ENCODE data around the gene MREG. TPM values are rescaled to one million over a fixed set of nuclear protein-coding genes. Genes with fewer than 3 reads are reported as not detected.

MREG gene
- total RNA-seq, 4 donors from 2014 or later, result 37.0 to 71.2 (median 40.5) TPM

GRCh38 chr2:215911301-215912085 is 101.9 kb downstream of the MREG start:
- no peak for DNase-seq
- Histone ChIP-seq H3K9me3 (no peaks in the 10 kb centered on the region), H3K27ac (no peak overlapping the region), H3K36me3 (no peaks in the 10 kb centered on the region), H3K27me3 (no peaks in the 10 kb centered on the region), H3K4me1 (no peaks in the 10 kb centered on the region), H3K4me3 (no peak overlapping the region)
- TF ChIP-seq POLR2A (IDR thresholded peaks at IDR 0.05) (no peak), CTCF (IDR thresholded peaks at IDR 0.05) (no peak)
- 71 to 80% methylated on average over 8 of the region's 8 CpGs for WGBS, 2 donors
- intact Hi-C loops (cut with DNase I), result loop anchor here (10.0 kb wide), 1 partner anchor 457 kb away; no protein-coding TSS in a partner anchor

GRCh38 chr2:215910180-215910579 is 103.2 kb downstream of the MREG start:
- Histone ChIP-seq H3K4me1 (no peaks in the 10 kb centered on the region), H3K36me3 (no peaks in the 10 kb centered on the region), H3K27me3 (no peaks in the 10 kb centered on the region), H3K4me3 (no peak overlapping the region), H3K27ac (no peak overlapping the region), H3K9me3 (no peaks in the 10 kb centered on the region)
- intact Hi-C loops (cut with DNase I), result loop anchor here (10.0 kb wide), 1 partner anchor 455 kb away; no protein-coding TSS in a partner anchor
- no peak for DNase-seq
- no peak for TF ChIP-seq CTCF (IDR thresholded peaks at IDR 0.05)
- no peak for TF ChIP-seq POLR2A (IDR thresholded peaks at IDR 0.05)

- Histone ChIP-seq H3K4me3 (no peak overlapping the region), H3K9me3 (no peaks in the 10 kb centered on the region), H3K27me3 (no peaks in the 10 kb centered on the region), H3K36me3 (no peaks in the 10 kb centered on the region), H3K27ac (no peak overlapping the region), H3K4me1 (no peaks in the 10 kb centered on the region)
- 84 to 85% methylated on average over 9 of the region's 9 CpGs for WGBS, 2 donors
- no peak for TF ChIP-seq CTCF (IDR thresholded peaks at IDR 0.05)
- no peak for TF ChIP-seq POLR2A (IDR thresholded peaks at IDR 0.05)
- DNase-seq, result no peak
- intact Hi-C loops (cut with DNase I), result no loop called here
Measured at GRCh38 chr2:215907147-215907546, 106.2 kb downstream of the MREG start.

GRCh38 chr2:215906458-215906857 is 106.9 kb downstream of the MREG start:
- DNase-seq, result no peak
- Histone ChIP-seq H3K27me3 (no peaks in the 10 kb centered on the region), H3K27ac (no peak overlapping the region), H3K4me1 (no peaks in the 10 kb centered on the region), H3K36me3 (no peaks in the 10 kb centered on the region), H3K9me3 (no peaks in the 10 kb centered on the region), H3K4me3 (no peak overlapping the region)
- intact Hi-C loops (cut with DNase I), result no loop called here
- TF ChIP-seq CTCF (IDR thresholded peaks at IDR 0.05), result no peak
- no peak for TF ChIP-seq POLR2A (IDR thresholded peaks at IDR 0.05)

- no peak for DNase-seq
- no peak overlapping the region for H3K4me3 ChIP-seq
- TF ChIP-seq POLR2A (IDR thresholded peaks at IDR 0.05), result no peak
- no peak for TF ChIP-seq CTCF (IDR thresholded peaks at IDR 0.05)
- no peaks in the 10 kb centered on the region for H3K9me3 ChIP-seq
- intact Hi-C loops (cut with DNase I), result no loop called here
- H3K27me3 ChIP-seq, result no peaks in the 10 kb centered on the region
- no peaks in the 10 kb centered on the region for H3K4me1 ChIP-seq
- H3K36me3 ChIP-seq, result no peaks in the 10 kb centered on the region
- H3K27ac ChIP-seq, result no peak overlapping the region
- WGBS, 2 donors, result 56 to 85% methylated on average over 5 of the region's 5 CpGs
Measured at GRCh38 chr2:215905691-215906090, 107.7 kb downstream of the MREG start.
